Measurements from ENCODE around the gene ZNF423. TPM values are rescaled to one million over a fixed set of nuclear protein-coding genes. Genes with fewer than 3 reads are reported as not detected.

Gene ZNF423
- total RNA-seq, 4 donors from 2014 or later: 6.6 to 22.9 (median 8.6) TPM

DNA sequence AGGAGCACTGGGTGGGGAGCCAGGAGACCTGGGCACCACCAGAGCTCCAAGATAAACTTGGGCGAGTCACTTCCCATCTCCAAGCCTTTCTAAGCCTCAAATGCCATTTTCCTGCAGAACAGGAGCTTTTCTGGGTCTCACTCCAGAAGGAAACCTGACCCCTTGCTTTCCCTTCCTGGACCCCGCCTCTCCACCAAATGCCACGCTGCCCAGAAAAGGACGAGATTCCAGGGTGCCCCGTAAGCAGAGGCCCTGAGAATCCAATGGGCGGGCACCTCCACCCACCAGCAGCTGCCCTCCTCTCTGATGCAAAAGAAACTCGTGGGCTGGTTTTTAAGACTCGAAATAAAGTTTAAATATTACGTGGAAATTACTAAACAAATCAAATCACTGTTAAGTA lies 31.3 kb downstream of the ZNF423 start:
- ATAC-seq (ENCODE audit: low FRiP score): no peak

GRCh38 chr16:49822649-49823370 lies 33.1 kb downstream of the ZNF423 start:
- ATAC-seq (ENCODE audit: low FRiP score): no peak
- no peak for TF ChIP-seq CTCF (IDR thresholded peaks at IDR 0.05)
- no peak for DNase-seq (ENCODE audit: low spot score)

More for the DNA sequence above, 31.3 kb downstream of the ZNF423 start:
- DNase-seq (ENCODE audit: low spot score): no peak
- no peak for TF ChIP-seq CTCF (IDR thresholded peaks at IDR 0.05)

DNA sequence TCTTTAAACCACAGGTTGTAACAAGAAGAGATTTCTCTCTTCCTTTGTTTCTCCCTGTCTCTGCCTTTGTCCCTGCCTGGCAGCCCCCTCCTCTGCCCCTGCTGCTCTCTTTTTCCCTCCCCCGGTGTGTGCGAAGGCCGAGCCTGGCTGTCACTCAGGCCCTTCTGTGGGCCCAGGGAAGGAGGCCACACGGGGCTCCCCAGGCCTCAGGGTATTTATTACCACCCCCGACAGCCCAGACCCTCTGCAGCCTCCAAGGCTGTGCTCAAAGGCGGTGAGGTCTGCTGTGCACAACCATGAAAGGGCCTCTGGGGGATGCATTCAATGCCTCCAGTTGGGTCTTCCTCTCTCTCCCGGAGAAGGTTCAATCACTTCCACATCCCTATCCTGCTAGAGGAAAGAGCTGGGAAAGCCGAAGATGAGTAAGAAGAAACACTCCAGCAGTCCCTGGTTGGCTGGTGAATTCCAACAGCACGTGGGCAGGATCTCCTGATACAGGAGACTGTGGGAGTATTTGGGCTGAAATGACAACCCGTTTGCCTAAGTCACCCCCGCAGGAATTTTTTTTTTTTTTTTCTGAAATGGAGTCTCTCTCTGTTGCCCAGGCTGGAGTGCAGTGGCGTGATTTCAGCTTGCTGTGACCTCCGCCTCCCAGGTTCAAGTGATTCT lies 34.2 kb downstream of the ZNF423 start:
- DNase-seq (ENCODE audit: low spot score) (no peak), ATAC-seq (ENCODE audit: low FRiP score) (no peak)
- TF ChIP-seq CTCF (IDR thresholded peaks at IDR 0.05): no peak

DNA sequence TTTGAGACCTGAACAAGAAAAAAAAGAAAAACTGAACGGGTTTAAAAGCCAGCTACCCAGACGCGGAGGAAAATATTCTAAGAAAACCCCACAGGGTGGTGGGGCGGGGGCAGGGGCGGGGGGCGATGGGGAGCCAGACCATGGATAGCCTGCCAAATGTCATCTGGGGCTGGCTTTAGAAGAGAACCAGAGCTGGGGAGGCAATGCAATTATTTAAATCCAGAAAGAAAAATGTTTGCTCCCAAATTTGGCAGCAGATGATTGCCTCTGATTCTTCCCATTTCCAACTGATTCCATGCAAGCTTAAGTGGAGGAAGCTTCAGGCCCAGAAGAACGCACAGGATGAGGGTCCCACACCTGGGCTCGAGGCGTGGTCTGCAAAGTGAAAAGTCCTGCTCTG lies 34.8 kb downstream of the ZNF423 start:
- DNase-seq (ENCODE audit: low spot score) (no peak), ATAC-seq (ENCODE audit: low FRiP score) (no peak)
- TF ChIP-seq CTCF (IDR thresholded peaks at IDR 0.05): no peak

- ATAC-seq (ENCODE audit: low FRiP score): no peak
These were observed 38.0 kb downstream of the ZNF423 start for GRCh38 chr16:49817754-49818507.

DNA sequence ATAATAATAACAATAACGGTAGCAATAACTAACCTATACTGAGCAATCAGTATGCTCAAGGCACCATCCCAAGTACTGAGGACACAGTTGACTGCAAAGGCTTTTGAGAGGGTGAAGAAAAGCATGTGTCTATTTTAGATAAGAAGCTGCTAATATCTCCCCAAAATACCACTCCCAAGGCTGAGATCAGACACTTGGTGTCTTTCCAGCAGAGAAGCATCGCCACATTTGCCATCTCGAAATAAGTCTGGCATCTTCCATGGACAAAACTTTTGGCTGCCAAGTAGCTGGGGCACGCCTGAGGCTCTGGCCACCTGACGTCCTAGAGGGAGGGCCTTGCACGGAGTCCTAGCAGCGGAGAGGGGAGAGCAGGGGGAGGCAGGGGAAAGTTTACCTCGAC lies 39.0 kb downstream of the ZNF423 start:
- no peak for DNase-seq (ENCODE audit: low spot score)
- TF ChIP-seq CTCF (IDR thresholded peaks at IDR 0.05): no peak
- no peak for ATAC-seq (ENCODE audit: low FRiP score)

More at GRCh38 chr16:49817754-49818507, 38.0 kb downstream of the ZNF423 start:
- TF ChIP-seq CTCF (IDR thresholded peaks at IDR 0.05): no peak
- DNase-seq (ENCODE audit: low spot score): no peak
